Memory B cell (primary cell): ENCODE data around the gene UGT1A4.
"Not testable (repeated sequence)": the region's sequence is repeated elsewhere in the genome, so short reads cannot be mapped to it uniquely, and the experiment has no call there.

Source experiments
- ATAC-seq: fragments of 150-1000 bp; cut with Tn5 transposase; 2 replicates; pipeline ENCODE4 v1.10.0; 2021; ENCODE audit warnings: low read depth, mild to moderate bottlenecking, moderate library complexity
- DNase-seq, 2 donors: peaks; one replicate each; pipeline ENCODE4 v3.0.0; 2022; ENCODE audit warnings: low spot score in 2 of 2
- H3K27ac Mint-ChIP-seq: one replicate; pipeline ENCODE4 v1.8.0; 2022; ENCODE audit warnings: mild to moderate bottlenecking, moderate library complexity, mixed read lengths
- H3K27me3 Mint-ChIP-seq: one replicate; pipeline ENCODE4 v1.8.0; 2022; ENCODE audit warnings: mixed read lengths
- H3K36me3 Mint-ChIP-seq: one replicate; pipeline ENCODE4 v1.8.0; 2022; ENCODE audit warnings: mild to moderate bottlenecking, mixed read lengths
- H3K4me1 Mint-ChIP-seq: one replicate; pipeline ENCODE4 v1.8.0; 2022; ENCODE audit warnings: mixed read lengths
- H3K4me3 Mint-ChIP-seq: one replicate; pipeline ENCODE4 v1.8.0; 2022; ENCODE audit warnings: mild to moderate bottlenecking, moderate library complexity, mixed read lengths
- H3K9me3 Mint-ChIP-seq: one replicate; pipeline ENCODE4 v1.8.0; 2022; ENCODE audit warnings: mixed read lengths

UGT1A4 gene

GRCh38 chr2:233747283-233747544 is 28.7 kb downstream of the UGT1A4 start:
- no peaks in the 10 kb centered on the region for H3K4me1 Mint-ChIP-seq
- peaks cover 23% of the 10 kb centered on the region for H3K27me3 Mint-ChIP-seq
- ATAC-seq (no peak), DNase-seq (no peak)
- H3K9me3 Mint-ChIP-seq = peaks cover 11% of the 10 kb centered on the region
- H3K27ac Mint-ChIP-seq = no peak overlapping the region
- peaks cover 7% of the 10 kb centered on the region for H3K36me3 Mint-ChIP-seq
- no peak overlapping the region for H3K4me3 Mint-ChIP-seq

- Mint-ChIP-seq H3K27me3 (peaks cover 22% of the 10 kb centered on the region), H3K9me3 (peaks cover 13% of the 10 kb centered on the region)
- not testable (repeated sequence) for H3K36me3 Mint-ChIP-seq, H3K4me1 Mint-ChIP-seq, ATAC-seq, H3K4me3 Mint-ChIP-seq, H3K27ac Mint-ChIP-seq, DNase-seq
Observed at GRCh38 chr2:233750689-233751088, 32.2 kb downstream of the UGT1A4 start.

GRCh38 chr2:233751212-233752009 is 32.9 kb downstream of the UGT1A4 start:
- not testable (repeated sequence) for ATAC-seq, H3K4me1 Mint-ChIP-seq, DNase-seq, H3K4me3 Mint-ChIP-seq, H3K27ac Mint-ChIP-seq, H3K36me3 Mint-ChIP-seq
- H3K27me3 Mint-ChIP-seq = peaks cover 22% of the 10 kb centered on the region
- peaks cover 13% of the 10 kb centered on the region for H3K9me3 Mint-ChIP-seq

GRCh38 chr2:233754872-233755611 is 36.5 kb downstream of the UGT1A4 start:
- Mint-ChIP-seq H3K4me1 (no peaks in the 10 kb centered on the region), H3K36me3 (peaks cover 4% of the 10 kb centered on the region), H3K27ac (no peak overlapping the region), H3K27me3 (peaks cover 2% of the 10 kb centered on the region), H3K9me3 (peaks cover 9% of the 10 kb centered on the region), H3K4me3 (no peak overlapping the region)
- ATAC-seq (no peak), DNase-seq (no peak)

- H3K27ac Mint-ChIP-seq = no peak overlapping the region
- H3K4me3 Mint-ChIP-seq = no peak overlapping the region
- peaks cover 3% of the 10 kb centered on the region for H3K36me3 Mint-ChIP-seq
- H3K9me3 Mint-ChIP-seq = peaks cover 6% of the 10 kb centered on the region
- no peaks in the 10 kb centered on the region for H3K4me1 Mint-ChIP-seq
- ATAC-seq = no peak
- peaks cover 3% of the 10 kb centered on the region for H3K27me3 Mint-ChIP-seq
- DNase-seq = no peak
Observed at GRCh38 chr2:233756429-233757081, 38.0 kb downstream of the UGT1A4 start.

- H3K4me1 Mint-ChIP-seq = no peaks in the 10 kb centered on the region
- no peaks in the 10 kb centered on the region for H3K36me3 Mint-ChIP-seq
- H3K27me3 Mint-ChIP-seq = peaks cover 2% of the 10 kb centered on the region
- no peak overlapping the region for H3K4me3 Mint-ChIP-seq
- DNase-seq (no peak), ATAC-seq (no peak)
- no peaks in the 10 kb centered on the region for H3K9me3 Mint-ChIP-seq
- no peak overlapping the region for H3K27ac Mint-ChIP-seq
Observed at GRCh38 chr2:233758141-233758540, 39.6 kb downstream of the UGT1A4 start.

GRCh38 chr2:233758849-233759248 is 40.3 kb downstream of the UGT1A4 start:
- Mint-ChIP-seq H3K4me1 (no peaks in the 10 kb centered on the region), H3K27ac (no peak overlapping the region), H3K27me3 (peaks cover 7% of the 10 kb centered on the region), H3K9me3 (no peaks in the 10 kb centered on the region), H3K36me3 (no peaks in the 10 kb centered on the region), H3K4me3 (no peak overlapping the region)
- ATAC-seq = no peak
- DNase-seq = no peak

GRCh38 chr2:233760043-233760442 is 41.5 kb downstream of the UGT1A4 start, which contains the start of gene UGT1A1:
UGT1A1 (plus strand) TSS chr2:233760270; CDS start chr2:233760288, 18 bp downstream.
- H3K36me3 Mint-ChIP-seq = no peaks in the 10 kb centered on the region
- ATAC-seq (no peak), DNase-seq (no peak)
- peaks cover 12% of the 10 kb centered on the region for H3K27me3 Mint-ChIP-seq
- no peaks in the 10 kb centered on the region for H3K4me1 Mint-ChIP-seq
- no peak within 1 kb of the TSS for H3K4me3 Mint-ChIP-seq
- no peaks in the 10 kb centered on the region for H3K9me3 Mint-ChIP-seq
- H3K27ac Mint-ChIP-seq = no peak within 1 kb of the TSS

GRCh38 chr2:233761040-233761769 is 42.7 kb downstream of the UGT1A4 start:
- ATAC-seq (no peak), DNase-seq (no peak)
- no peak overlapping the region for H3K4me3 Mint-ChIP-seq
- peaks cover 14% of the 10 kb centered on the region for H3K27me3 Mint-ChIP-seq
- no peaks in the 10 kb centered on the region for H3K4me1 Mint-ChIP-seq
- H3K36me3 Mint-ChIP-seq = no peaks in the 10 kb centered on the region
- no peak overlapping the region for H3K27ac Mint-ChIP-seq
- H3K9me3 Mint-ChIP-seq = no peaks in the 10 kb centered on the region

GRCh38 chr2:233764264-233764663 is 45.7 kb downstream of the UGT1A4 start:
- ATAC-seq = no peak
- Mint-ChIP-seq H3K9me3 (no peaks in the 10 kb centered on the region), H3K4me3 (no peak overlapping the region), H3K27ac (no peak overlapping the region), H3K36me3 (no peaks in the 10 kb centered on the region), H3K4me1 (no peaks in the 10 kb centered on the region), H3K27me3 (peaks cover 18% of the 10 kb centered on the region)
- DNase-seq = no peak

- H3K4me3 Mint-ChIP-seq = no peak overlapping the region
- peaks cover 20% of the 10 kb centered on the region for H3K27me3 Mint-ChIP-seq
- no peak overlapping the region for H3K27ac Mint-ChIP-seq
- no peaks in the 10 kb centered on the region for H3K36me3 Mint-ChIP-seq
- H3K9me3 Mint-ChIP-seq = no peaks in the 10 kb centered on the region
- no peak for DNase-seq
- no peaks in the 10 kb centered on the region for H3K4me1 Mint-ChIP-seq
- ATAC-seq = no peak
Observed at GRCh38 chr2:233764761-233765160, 46.2 kb downstream of the UGT1A4 start.

GRCh38 chr2:233766416-233766815 is 47.9 kb downstream of the UGT1A4 start:
- no peak overlapping the region for H3K27ac Mint-ChIP-seq
- no peaks in the 10 kb centered on the region for H3K4me1 Mint-ChIP-seq
- ATAC-seq = no peak
- H3K27me3 Mint-ChIP-seq = peaks cover 21% of the 10 kb centered on the region
- DNase-seq = no peak
- H3K4me3 Mint-ChIP-seq = no peak overlapping the region
- H3K36me3 Mint-ChIP-seq = no peaks in the 10 kb centered on the region
- H3K9me3 Mint-ChIP-seq = no peaks in the 10 kb centered on the region

- Mint-ChIP-seq H3K9me3 (no peaks in the 10 kb centered on the region), H3K4me3 (no peak overlapping the region), H3K36me3 (no peaks in the 10 kb centered on the region), H3K4me1 (no peaks in the 10 kb centered on the region), H3K27me3 (peaks cover 19% of the 10 kb centered on the region), H3K27ac (no peak overlapping the region)
- DNase-seq = no peak
- ATAC-seq = no peak
Observed at GRCh38 chr2:233768076-233768475, 49.5 kb downstream of the UGT1A4 start.

GRCh38 chr2:233769260-233769659 is 50.7 kb downstream of the UGT1A4 start:
- ATAC-seq (no peak), DNase-seq (no peak)
- Mint-ChIP-seq H3K9me3 (no peaks in the 10 kb centered on the region), H3K27me3 (peaks cover 12% of the 10 kb centered on the region), H3K27ac (no peak overlapping the region), H3K4me1 (no peaks in the 10 kb centered on the region), H3K36me3 (no peaks in the 10 kb centered on the region), H3K4me3 (no peak overlapping the region)
